Muscle layer of duodenum (tissue), 2 donors: ENCODE data around the gene MOK.

Source experiments
- H3K27ac ChIP-seq: one replicate; pipeline ENCODE4 v1.7.0; 2013; ENCODE audit warnings: mild to moderate bottlenecking, low read length
- H3K27me3 ChIP-seq: one replicate; pipeline ENCODE4 v1.7.0; 2013; ENCODE audit warnings: low read depth, mild to moderate bottlenecking, control low read depth, low read length
- H3K36me3 ChIP-seq, 2 donors: one replicate each; pipeline ENCODE4 v1.7.0; 2013; ENCODE audit warnings: low read length in 2 of 2, control low read depth in 1 of 2, mild to moderate bottlenecking in 1 of 2; ENCODE audit not compliant: insufficient read depth in 2 of 2, control insufficient read depth in 1 of 2
- H3K4me1 ChIP-seq, 2 donors: one replicate each; pipeline ENCODE4 v1.7.0; 2013; ENCODE audit warnings: low read length in 2 of 2, mild to moderate bottlenecking in 2 of 2, control low read depth in 1 of 2, moderate library complexity in 1 of 2; ENCODE audit not compliant: insufficient read depth in 2 of 2, control insufficient read depth in 1 of 2
- H3K4me3 ChIP-seq, 2 donors: one replicate each; pipeline ENCODE4 v1.7.0; 2013; ENCODE audit warnings: low read length in 2 of 2, low read depth in 1 of 2, mild to moderate bottlenecking in 1 of 2
- H3K9me3 ChIP-seq, 2 donors: one replicate each; pipeline ENCODE4 v1.7.0; 2013; ENCODE audit warnings: low read length in 2 of 2, control low read depth in 1 of 2, mild to moderate bottlenecking in 1 of 2; ENCODE audit not compliant: control insufficient read depth in 1 of 2
- donor health status: healthy.

Gene MOK

GRCh38 chr14:102279688-102280348 is 25.1 kb downstream of the MOK start:
- Histone ChIP-seq H3K27me3 (no peaks in the 10 kb centered on the region), H3K4me3 (no peak overlapping the region), H3K4me1 (peaks cover 0 to 7% of the 10 kb centered on the region in 2 donors), H3K36me3 (peaks cover 0 to 23% of the 10 kb centered on the region in 2 donors), H3K27ac (no peak overlapping the region), H3K9me3 (no peaks in the 10 kb centered on the region)

- Histone ChIP-seq H3K36me3 (peaks cover 0 to 23% of the 10 kb centered on the region in 2 donors), H3K27ac (no peak overlapping the region), H3K4me3 (no peak overlapping the region), H3K4me1 (peaks cover 0 to 7% of the 10 kb centered on the region in 2 donors), H3K9me3 (no peaks in the 10 kb centered on the region), H3K27me3 (no peaks in the 10 kb centered on the region)
Observed at GRCh38 chr14:102279282-102279681, 25.7 kb downstream of the MOK start.

GRCh38 chr14:102278631-102278935 is 26.4 kb downstream of the MOK start:
- H3K27me3 ChIP-seq: no peaks in the 10 kb centered on the region
- H3K9me3 ChIP-seq: no peaks in the 10 kb centered on the region
- no peak overlapping the region for H3K27ac ChIP-seq
- H3K36me3 ChIP-seq: peaks cover 0 to 23% of the 10 kb centered on the region in 2 donors
- peaks cover 0 to 7% of the 10 kb centered on the region in 2 donors for H3K4me1 ChIP-seq
- no peak overlapping the region for H3K4me3 ChIP-seq

- Histone ChIP-seq H3K27ac (no peak overlapping the region), H3K4me3 (no peak overlapping the region), H3K36me3 (peaks cover 0 to 23% of the 10 kb centered on the region in 2 donors), H3K4me1 (peaks cover 0 to 7% of the 10 kb centered on the region in 2 donors), H3K27me3 (no peaks in the 10 kb centered on the region), H3K9me3 (no peaks in the 10 kb centered on the region)
Observed at GRCh38 chr14:102277874-102278630, 26.9 kb downstream of the MOK start.

- H3K36me3 ChIP-seq: peaks cover 0 to 18% of the 10 kb centered on the region in 2 donors
- no peaks in the 10 kb centered on the region for H3K27me3 ChIP-seq
- no peaks in the 10 kb centered on the region for H3K9me3 ChIP-seq
- H3K4me1 ChIP-seq: peaks cover 0 to 7% of the 10 kb centered on the region in 2 donors
- no peak overlapping the region for H3K27ac ChIP-seq
- no peak overlapping the region for H3K4me3 ChIP-seq
Observed at GRCh38 chr14:102275866-102276265, 29.1 kb downstream of the MOK start.

- no peak overlapping the region for H3K4me3 ChIP-seq
- no peaks in the 10 kb centered on the region for H3K27me3 ChIP-seq
- H3K9me3 ChIP-seq: no peaks in the 10 kb centered on the region
- H3K36me3 ChIP-seq: no peaks in the 10 kb centered on the region
- no peaks in the 10 kb centered on the region for H3K4me1 ChIP-seq
- H3K27ac ChIP-seq: no peak overlapping the region
Observed at GRCh38 chr14:102272392-102272791, 32.6 kb downstream of the MOK start.

GRCh38 chr14:102264775-102265174 is 40.2 kb downstream of the MOK start:
- H3K9me3 ChIP-seq: no peaks in the 10 kb centered on the region
- H3K36me3 ChIP-seq: no peaks in the 10 kb centered on the region
- no peaks in the 10 kb centered on the region for H3K27me3 ChIP-seq
- no peak overlapping the region for H3K4me3 ChIP-seq
- peak overlapping the region; percentile 32 for H3K27ac ChIP-seq
- no peaks in the 10 kb centered on the region for H3K4me1 ChIP-seq

- H3K36me3 ChIP-seq: no peaks in the 10 kb centered on the region
- no peaks in the 10 kb centered on the region for H3K27me3 ChIP-seq
- no peaks in the 10 kb centered on the region for H3K9me3 ChIP-seq
- H3K4me1 ChIP-seq: no peaks in the 10 kb centered on the region
- H3K4me3 ChIP-seq: no peak overlapping the region
- peak overlapping the region; percentile 32 for H3K27ac ChIP-seq
Observed at GRCh38 chr14:102264355-102264754, 40.6 kb downstream of the MOK start.

- H3K4me3 ChIP-seq: no peak overlapping the region
- no peaks in the 10 kb centered on the region for H3K36me3 ChIP-seq
- H3K27ac ChIP-seq: no peak overlapping the region
- H3K4me1 ChIP-seq: no peaks in the 10 kb centered on the region
- H3K9me3 ChIP-seq: no peaks in the 10 kb centered on the region
- H3K27me3 ChIP-seq: no peaks in the 10 kb centered on the region
Observed at GRCh38 chr14:102262929-102263462, 42.0 kb downstream of the MOK start.

- Histone ChIP-seq H3K9me3 (no peaks in the 10 kb centered on the region), H3K4me1 (peaks cover 0 to 7% of the 10 kb centered on the region in 2 donors), H3K27ac (no peak overlapping the region), H3K27me3 (no peaks in the 10 kb centered on the region), H3K4me3 (no peak overlapping the region), H3K36me3 (no peaks in the 10 kb centered on the region)
Observed at GRCh38 chr14:102258136-102258535, 46.8 kb downstream of the MOK start.

GRCh38 chr14:102256716-102257115 is 48.2 kb downstream of the MOK start:
- H3K27ac ChIP-seq: no peak overlapping the region
- peaks cover 0 to 7% of the 10 kb centered on the region in 2 donors for H3K4me1 ChIP-seq
- H3K9me3 ChIP-seq: no peaks in the 10 kb centered on the region
- no peaks in the 10 kb centered on the region for H3K27me3 ChIP-seq
- H3K4me3 ChIP-seq: no peak overlapping the region
- H3K36me3 ChIP-seq: no peaks in the 10 kb centered on the region
